GM19467 (cell line): Measurements from ENCODE around the gene LGALS7.
"Not testable (repeated sequence)": the region's sequence is repeated elsewhere in the genome, so short reads cannot be mapped to it uniquely, and the experiment has no call there.

Source experiments
- ATAC-seq: cut with Tn5 transposase; IDR thresholded peaks from one replicate; pipeline ENCODE4 v1.9.1; 2021; ENCODE audit warnings: mild to moderate bottlenecking, moderate library complexity; ENCODE audit not compliant: unreplicated experiment

Gene LGALS7

GRCh38 chr19:38774181-38774950, 1.0 kb upstream of the LGALS7 start:
- no peak for ATAC-seq

- not testable (repeated sequence) for ATAC-seq
Observed at GRCh38 chr19:38771569-38771968, 1.7 kb downstream of the LGALS7 start.

- peak; percentile 59 for ATAC-seq
Observed at GRCh38 chr19:38770949-38771275, 2.4 kb downstream of the LGALS7 start.

- ATAC-seq, result not testable (repeated sequence)
Observed at GRCh38 chr19:38770228-38770948, 2.9 kb downstream of the LGALS7 start.

GRCh38 chr19:38769635-38770211, 3.6 kb downstream of the LGALS7 start:
- ATAC-seq, result no peak

- ATAC-seq, result no peak
Observed at GRCh38 chr19:38766276-38767047, 6.9 kb downstream of the LGALS7 start.

- no peak for ATAC-seq
Observed at GRCh38 chr19:38765214-38765613, 8.1 kb downstream of the LGALS7 start.

GRCh38 chr19:38763795-38764220, 9.5 kb downstream of the LGALS7 start:
- no peak for ATAC-seq

- not testable (repeated sequence) for ATAC-seq
Observed at GRCh38 chr19:38761884-38762389, 11.4 kb downstream of the LGALS7 start.

GRCh38 chr19:38760805-38761517, 12.4 kb downstream of the LGALS7 start:
- ATAC-seq, result not testable (repeated sequence)

- no peak for ATAC-seq
Observed at GRCh38 chr19:38759590-38760003, 13.7 kb downstream of the LGALS7 start.

- not testable (repeated sequence) for ATAC-seq
Observed at GRCh38 chr19:38754196-38754595, 19.1 kb downstream of the LGALS7 start.

- ATAC-seq, result not testable (repeated sequence)
Observed at GRCh38 chr19:38753783-38754182, 19.5 kb downstream of the LGALS7 start.

GRCh38 chr19:38745316-38745715, 28.0 kb downstream of the LGALS7 start:
- ATAC-seq, result no peak

GRCh38 chr19:38744874-38745273, 28.4 kb downstream of the LGALS7 start:
- ATAC-seq, result no peak

GRCh38 chr19:38744298-38744681, 29.0 kb downstream of the LGALS7 start, which contains the start of gene CAPN12:
CAPN12 (minus strand) TSS chr19:38744474; CDS start chr19:38744165, 309 bp downstream.
- ATAC-seq, result no peak

- ATAC-seq, result no peak
Observed at GRCh38 chr19:38743394-38744297, 29.7 kb downstream of the LGALS7 start.

- no peak for ATAC-seq
Observed at GRCh38 chr19:38742906-38743305, 30.4 kb downstream of the LGALS7 start.

GRCh38 chr19:38742296-38742695, 31.0 kb downstream of the LGALS7 start:
- ATAC-seq, result no peak
